ENCODE data around the gene TBRG1. TPM values are rescaled to one million over a fixed set of nuclear protein-coding genes. Genes with fewer than 3 reads are reported as not detected.

TBRG1 gene
- total RNA-seq, 2 donors from 2014 or later: 27.0 to 30.2 TPM

DNA sequence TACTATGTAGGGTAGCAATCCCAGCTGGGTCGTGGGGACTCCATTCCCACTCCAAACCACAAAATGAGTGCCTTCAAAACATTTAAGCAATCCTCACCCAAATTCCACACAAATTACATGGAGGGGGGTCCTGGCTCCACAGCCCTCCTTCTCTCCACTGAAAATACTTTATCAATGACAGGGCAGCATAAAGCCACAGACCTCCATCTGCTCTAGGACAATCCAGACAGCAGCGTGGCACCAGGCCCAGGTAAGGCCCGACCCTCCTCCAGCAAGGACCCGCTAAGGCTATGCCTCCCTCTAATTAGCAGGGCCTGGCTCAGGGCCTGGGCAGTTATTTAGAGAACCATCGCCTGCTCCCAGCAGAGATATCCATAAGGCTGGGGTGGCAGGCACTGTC lies 11.6 kb upstream of the TBRG1 start, which contains the start of gene PANX3:
Gene PANX3 (plus strand): TSS at position 365 of the 400 bp plus-strand sequence. CDS start 129 bp downstream, outside the sequence.
- no peak for DNase-seq (ENCODE audit: low spot score)
- intact Hi-C loops (cut with DNase I): no loop called here

DNA sequence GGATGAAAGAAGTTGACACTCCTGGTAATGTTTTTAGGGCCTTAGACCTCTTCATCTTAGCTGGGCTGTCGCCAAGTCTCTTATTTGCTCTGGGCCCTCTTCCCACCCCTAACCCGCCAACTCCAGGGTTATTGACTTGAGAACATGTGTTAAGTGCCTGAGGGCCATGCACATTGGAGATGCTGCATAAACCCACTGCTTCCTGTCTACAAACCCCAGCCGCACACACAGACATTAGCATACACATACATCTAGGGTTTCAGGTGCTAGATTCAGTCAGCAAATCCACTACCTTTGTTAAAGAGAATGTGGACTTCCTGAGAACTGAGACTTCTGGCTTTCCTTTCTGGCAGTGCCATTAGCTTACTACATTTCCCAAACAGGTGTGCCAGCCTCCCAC lies 10.6 kb upstream of the TBRG1 start:
- intact Hi-C loops (cut with DNase I): no loop called here
- no peak for DNase-seq (ENCODE audit: low spot score)

DNA sequence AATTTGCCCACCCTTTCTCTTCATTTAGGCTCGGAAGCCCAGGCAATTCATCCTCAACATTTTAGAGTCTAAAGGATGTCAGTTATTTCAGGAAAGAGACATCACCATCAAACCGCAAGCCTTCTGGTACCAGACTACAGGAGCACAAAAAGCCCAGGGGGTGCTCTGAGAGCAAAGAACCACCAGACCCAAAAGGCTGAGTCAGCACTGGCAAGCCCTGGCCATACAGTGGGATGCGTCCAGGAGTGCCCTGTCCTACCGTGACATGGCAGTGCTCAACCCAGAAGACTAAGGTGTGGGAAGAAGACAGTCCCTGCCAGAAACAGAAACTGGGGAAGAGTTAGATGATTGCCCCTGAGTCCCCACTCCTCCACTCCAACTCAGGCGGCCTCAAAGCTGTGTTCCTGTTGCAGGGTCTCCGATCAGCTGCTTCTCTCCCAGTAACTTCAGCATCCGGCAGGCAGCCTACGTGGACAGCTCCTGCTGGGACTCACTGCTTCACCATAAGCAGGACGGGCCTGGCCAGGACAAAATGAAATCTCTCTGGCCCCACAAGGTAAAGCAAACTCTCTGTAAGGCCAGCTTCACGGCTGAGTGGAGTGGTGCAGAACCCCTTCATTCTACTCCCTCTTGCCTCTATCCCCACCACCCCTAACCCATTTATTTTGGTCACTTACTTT lies 10.0 kb upstream of the TBRG1 start:
- no peak for DNase-seq (ENCODE audit: low spot score)
- intact Hi-C loops (cut with DNase I): no loop called here

DNA sequence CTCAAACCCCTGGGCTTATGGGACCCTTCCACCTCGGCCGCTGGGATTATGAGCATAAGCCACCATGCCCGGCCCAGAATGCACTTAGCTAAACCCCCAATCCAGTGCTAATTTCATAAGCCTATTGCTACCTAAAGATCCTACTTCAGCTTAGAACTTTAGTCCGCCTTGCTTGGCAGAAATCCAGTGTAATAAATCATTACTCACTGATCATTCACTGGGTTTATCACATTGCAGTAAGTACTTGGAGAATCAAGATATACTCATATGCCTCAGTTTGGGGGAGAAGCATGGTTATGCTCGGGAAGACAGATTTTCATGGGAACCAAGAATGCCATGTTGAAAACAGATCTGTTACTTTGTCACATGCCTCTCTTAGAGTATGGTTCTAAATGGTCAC lies 3.8 kb upstream of the TBRG1 start:
- intact Hi-C loops (cut with DNase I): no loop called here
- DNase-seq (ENCODE audit: low spot score): no peak

DNA sequence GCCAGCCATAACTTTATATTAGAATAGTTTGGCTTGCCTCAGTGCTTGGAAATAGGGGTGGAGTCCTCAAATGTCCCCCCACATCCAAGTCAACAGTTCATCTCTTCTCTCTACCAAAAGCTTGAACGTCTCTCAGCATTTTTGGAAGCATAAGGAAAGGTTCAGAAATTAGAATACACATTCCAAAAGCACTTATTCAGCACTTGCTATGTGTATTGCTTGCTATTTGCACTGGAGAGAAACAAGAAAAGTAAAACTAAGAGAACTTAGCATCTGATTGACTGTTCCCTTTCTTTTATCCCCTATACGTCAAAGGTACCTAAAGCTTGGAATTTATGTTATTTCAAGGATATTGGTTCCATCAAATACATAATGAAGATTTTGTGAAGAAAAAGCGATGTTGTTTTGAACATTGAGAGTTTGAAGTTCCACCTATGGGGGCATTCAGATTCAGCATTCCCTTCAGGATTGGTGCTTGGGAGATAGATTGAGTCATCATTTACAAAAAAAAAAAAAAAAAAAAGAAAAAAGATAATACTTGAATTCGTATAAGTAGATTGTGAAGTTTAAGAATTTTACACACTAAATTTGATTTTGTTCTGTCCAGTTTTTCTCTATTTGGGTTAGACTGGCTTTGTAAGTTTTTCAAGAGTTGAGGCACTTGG lies 1.3 kb downstream of the TBRG1 start:
- DNase-seq (ENCODE audit: low spot score): no peak
- intact Hi-C loops (cut with DNase I): no loop called here

DNA sequence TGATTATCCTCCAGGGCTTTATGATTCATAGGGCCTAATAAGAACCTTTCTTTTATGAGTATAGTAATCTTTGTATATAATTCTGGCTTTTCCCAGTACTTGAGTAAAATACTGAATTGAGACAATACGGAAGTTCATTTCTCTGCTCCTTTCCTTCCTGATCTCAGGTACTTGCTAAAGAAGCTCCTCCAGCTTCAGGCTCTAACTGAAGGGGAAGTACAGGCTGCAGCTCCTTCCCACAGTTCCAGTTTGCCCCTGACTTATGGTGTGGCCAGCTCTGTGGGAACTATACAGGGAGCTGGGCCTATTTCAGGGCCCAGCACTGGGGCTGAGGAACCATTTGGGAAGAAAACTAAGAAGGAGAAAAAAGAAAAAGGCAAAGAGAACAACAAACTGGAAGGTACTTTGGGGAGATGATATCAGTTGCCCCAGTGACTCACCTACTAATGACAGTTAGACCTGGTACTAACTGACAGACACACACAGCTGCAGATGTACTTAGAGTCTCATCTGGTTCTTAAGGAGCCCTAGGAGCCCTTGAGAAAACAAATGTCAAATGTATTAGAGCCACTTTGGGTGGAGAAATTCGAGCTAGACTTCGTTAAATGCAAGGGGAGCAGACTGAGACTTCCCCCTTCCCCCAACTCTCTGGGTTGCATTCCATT lies 3.0 kb downstream of the TBRG1 start:
- intact Hi-C loops (cut with DNase I): no loop called here
- DNase-seq (ENCODE audit: low spot score): no peak

DNA sequence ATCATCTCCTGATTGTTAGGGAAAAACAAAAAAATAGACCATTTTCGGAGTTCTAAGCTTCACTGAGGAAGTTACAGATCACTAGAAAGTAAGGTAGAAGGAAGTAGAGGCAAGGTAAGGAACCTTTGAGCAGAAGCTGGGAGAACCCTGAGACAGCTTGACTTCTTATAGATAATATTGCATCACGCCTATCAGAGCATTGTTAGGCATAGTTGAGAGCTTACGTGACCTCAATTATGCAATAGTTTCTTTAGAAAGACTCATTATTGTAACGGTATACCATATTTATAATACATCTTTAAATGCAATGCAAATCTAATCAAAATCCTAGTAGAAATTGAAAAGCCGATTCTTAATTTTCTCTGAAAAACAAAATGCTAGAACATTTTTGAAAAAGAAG lies 4.9 kb downstream of the TBRG1 start:
- intact Hi-C loops (cut with DNase I): no loop called here

DNA sequence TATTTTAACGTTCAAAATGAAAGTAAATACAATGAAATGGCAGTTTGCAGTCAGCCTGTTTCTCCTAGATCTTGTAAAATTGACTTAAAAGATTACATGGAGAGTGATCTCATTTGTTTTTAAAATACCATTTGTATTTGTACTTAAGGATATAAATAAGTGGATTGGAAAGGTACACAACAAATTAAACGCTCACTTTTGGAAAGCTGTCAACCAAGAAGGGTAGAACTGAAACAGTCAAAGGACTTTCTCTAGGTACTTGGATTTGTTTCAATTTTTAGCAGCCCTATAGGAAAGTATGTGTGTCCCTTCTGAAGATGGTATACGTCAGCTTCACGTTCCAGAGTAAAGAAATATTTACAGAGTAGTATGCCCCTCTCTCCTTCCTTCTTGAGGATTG lies 7.3 kb downstream of the TBRG1 start:
- intact Hi-C loops (cut with DNase I): no loop called here
- DNase-seq (ENCODE audit: low spot score): no peak

More for the DNA sequence above, 4.9 kb downstream of the TBRG1 start:
- DNase-seq (ENCODE audit: low spot score): no peak

DNA sequence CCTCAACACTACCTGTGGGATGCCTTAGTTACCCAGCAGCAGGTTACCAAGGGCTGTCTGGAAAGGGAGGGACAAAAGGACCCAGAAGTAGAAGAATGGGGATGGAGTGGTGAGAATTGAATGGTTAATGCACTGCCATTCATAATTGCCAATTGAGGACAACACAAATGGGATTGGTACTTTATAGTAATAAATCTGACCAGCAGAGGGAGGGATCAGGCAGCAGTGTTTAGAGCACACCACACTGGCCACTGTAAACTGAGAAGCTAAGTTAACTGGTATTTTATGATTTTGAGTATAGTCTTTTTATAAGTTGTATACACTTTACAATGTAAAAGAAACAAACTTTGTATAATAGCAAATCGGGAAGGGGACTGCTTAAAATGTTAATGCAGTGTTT lies 10.7 kb downstream of the TBRG1 start:
- DNase-seq (ENCODE audit: low spot score): no peak
- intact Hi-C loops (cut with DNase I): no loop called here

DNA sequence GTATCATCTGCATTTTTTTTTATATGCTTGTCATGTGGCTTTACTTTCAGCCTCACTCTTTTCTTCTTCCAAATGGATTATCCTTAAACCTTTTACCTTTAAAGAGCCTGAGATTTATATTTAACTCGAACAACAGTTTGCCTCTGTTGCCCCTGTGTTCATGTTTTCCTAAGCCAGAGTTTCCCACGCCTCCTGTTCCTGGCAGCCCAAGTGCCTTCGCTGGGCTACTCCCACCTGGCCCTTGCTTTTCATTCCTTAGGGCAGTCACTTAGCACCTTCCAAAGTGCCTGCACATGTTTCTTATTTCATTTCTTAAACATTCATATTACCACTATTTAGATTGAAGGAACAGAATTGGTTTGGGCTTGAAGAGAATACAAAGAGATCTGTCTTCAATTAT lies 13.3 kb downstream of the TBRG1 start:
- intact Hi-C loops (cut with DNase I): no loop called here
- no peak for DNase-seq (ENCODE audit: low spot score)

DNA sequence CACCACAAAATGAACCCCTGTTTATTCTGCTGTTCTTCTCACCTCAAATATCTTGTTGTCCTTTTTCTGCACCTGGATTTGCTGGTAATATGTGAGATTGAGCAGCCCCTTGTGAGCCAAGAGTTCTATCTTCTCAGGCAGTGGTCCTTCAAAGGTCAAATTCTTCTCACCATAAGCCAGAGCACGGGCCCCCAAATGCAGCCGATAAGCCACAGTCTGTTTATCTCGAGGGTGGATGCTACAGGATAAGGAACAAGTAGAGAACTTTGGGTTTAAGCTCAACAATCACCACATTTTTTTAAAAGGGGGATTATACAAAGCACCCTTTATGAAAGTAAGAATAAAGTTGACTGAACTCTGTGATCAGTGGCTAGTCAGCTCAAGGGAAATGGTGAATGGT lies 15.8 kb downstream of the TBRG1 start:
- intact Hi-C loops (cut with DNase I): no loop called here
- DNase-seq (ENCODE audit: low spot score): no peak

DNA sequence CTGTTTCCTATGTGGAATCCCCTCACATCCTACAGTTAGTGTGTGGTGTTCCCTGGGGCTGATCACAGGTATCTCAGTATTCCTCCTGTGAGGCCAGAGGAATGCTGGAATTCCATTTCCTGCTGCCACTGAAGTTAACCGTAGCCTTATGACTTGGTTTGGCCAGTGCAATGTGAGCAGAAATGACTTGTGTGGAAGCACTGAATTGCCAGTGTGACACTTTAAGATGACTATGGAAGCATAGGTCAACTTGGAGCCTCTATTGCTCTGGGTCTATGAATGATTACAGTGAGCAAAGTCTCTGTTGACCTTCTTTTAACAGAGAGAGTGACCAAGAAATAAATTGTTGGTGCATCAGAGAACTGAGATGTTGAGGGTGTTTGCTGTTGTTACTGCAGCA lies 16.5 kb downstream of the TBRG1 start:
- no peak for DNase-seq (ENCODE audit: low spot score)
- intact Hi-C loops (cut with DNase I): no loop called here

DNA sequence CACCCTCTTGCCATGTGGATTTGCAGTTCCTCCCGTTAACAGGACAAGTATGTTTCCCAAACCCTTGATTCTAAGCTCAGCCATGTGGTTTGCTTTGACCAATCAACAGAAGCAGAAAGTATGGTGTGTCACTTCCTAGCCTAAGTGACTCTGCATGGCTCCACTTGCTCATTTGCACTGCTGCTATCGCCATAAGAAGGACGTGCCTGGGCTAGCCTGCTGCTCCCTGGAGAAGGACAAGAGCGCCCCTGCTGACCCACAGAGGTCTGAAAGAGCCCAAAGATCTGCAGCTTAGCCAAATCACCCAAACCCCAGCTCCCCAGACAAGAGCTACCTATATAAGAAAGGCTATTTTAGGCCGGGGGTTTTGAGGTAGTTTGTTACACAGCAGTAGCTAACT lies 18.0 kb downstream of the TBRG1 start:
- intact Hi-C loops (cut with DNase I): no loop called here
- no peak for DNase-seq (ENCODE audit: low spot score)

DNA sequence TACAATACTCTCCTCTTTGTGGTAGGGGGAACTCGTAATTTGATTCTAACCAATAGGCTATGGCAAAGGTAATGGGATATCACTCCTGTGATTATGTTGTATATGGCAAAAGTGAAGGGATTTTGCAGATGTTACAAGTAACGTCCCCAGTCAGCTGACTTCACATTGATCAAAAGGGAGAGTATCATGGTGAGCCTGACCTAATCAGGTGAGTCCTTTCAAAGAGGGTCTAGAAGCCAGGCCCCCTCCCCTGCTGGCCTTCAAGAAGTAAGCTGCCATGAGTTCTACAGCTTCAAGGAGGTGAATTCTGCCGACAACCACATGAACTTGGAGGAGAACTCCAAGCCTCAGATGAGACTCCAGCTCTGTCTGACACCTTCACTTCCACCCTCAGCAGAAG lies 20.0 kb downstream of the TBRG1 start:
- no peak for DNase-seq (ENCODE audit: low spot score)
- intact Hi-C loops (cut with DNase I): no loop called here

DNA sequence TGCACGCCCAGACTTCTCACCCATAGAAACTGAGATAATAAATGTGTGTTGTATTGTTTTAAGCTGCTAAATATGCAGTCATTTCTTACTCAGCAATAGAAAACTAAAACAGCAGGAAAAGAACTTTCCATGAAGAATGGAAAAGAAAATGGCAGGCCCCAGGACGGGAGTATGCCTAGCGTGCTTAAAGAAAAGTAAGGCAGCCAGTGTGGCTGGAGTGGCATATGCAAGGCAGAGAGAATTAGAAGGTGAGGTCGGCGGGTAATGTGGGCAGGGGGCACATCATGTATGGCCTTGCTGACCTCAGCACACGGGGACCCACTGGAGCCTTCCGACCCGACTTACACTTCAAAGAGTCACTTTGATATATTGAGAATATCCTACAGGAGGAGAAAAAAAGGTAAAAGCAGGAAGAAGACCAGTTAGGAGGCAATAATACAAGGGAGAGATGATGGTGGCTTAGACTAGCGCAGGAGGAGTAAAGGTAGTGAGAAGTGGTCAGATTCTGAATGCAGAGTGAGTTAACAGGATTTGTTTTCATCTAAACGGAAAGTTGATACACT lies 20.5 kb downstream of the TBRG1 start:
- intact Hi-C loops (cut with DNase I): no loop called here
- no peak for DNase-seq (ENCODE audit: low spot score)

DNA sequence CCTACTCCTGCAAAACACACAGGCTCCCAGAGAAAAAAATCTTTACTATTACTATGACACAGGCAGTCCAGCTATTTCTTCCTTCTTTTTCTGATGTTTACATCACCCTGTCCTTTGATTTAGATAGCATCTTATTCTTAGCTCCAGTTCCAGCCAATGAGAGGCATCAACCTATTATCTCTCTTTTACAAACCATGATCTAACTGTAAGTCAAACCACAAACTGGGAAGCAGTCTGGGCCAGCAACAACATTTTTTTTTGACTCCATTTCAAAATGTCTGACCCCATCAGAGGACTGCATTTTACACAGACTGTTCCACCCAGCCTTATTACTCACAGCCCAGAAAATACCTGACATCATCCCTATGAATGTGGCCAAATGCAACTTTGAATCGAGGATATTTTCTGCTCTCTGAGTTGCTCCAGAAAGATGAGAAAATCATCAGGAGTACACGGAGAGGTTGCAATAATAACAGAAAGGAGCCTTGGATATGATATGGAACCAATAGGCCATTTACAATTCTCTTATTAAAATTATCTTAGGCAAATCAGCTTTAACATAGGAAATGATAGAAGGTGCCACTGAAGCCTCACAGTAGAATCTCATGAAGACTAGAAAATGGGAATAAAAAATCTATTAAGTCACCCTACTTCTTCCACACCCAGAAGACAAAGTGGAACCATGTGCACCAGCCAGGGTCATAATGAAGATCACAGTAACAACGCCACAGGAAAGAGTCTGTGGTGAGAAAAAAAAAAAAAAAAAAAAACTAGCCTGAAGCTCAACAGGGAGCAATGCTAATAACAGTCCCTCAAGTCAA lies 21.2 kb downstream of the TBRG1 start:
- intact Hi-C loops (cut with DNase I): loop anchor here in 1 of 2 donors (2.0 kb wide), 2 partner anchors 23 to 195 kb away; no protein-coding TSS in a partner anchor
- DNase-seq (ENCODE audit: low spot score): no peak

DNA sequence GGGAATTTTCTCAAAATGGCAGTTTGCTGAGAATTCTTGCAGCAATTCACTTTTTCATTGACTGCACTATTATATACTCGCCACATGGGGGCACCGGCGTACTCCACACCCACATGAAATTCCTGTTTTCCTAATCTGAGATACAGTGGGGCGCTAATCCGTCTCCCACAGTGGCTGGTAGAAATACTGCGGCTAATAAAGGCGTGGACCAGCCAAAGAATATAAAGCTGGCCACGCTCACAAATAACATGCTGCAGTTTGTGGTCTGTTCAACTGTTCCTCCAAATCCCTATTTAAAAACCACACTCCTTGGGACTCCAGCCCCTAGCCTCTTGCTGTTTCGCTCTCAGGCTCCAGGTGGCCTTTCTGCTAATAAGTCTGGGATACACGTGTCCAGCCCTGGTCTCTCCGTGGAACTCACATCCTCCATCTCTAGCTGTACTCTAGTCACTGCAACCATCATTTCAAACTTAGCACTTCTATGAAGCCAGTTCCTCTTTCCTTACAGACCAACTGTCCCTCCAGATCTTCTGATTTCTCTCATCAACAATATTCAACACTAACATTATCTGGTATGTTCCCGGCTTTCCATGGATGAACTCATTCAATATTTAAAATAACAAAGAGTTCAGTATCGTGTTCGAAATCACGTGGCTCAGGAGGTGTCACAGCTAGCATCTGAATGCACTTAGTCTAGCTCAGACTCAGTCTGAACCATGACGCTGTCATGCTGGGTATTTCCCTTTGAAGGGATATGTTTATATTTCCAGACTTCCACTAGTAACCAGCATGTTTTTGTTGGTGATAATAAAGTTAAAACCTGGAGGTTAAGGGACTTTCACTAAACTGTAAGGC lies 22.0 kb downstream of the TBRG1 start:
- intact Hi-C loops (cut with DNase I): loop anchor here in 1 of 2 donors (2.0 kb wide), 2 partner anchors 22 to 194 kb away; no protein-coding TSS in a partner anchor
- peak; percentile 83 for DNase-seq (ENCODE audit: low spot score)

DNA sequence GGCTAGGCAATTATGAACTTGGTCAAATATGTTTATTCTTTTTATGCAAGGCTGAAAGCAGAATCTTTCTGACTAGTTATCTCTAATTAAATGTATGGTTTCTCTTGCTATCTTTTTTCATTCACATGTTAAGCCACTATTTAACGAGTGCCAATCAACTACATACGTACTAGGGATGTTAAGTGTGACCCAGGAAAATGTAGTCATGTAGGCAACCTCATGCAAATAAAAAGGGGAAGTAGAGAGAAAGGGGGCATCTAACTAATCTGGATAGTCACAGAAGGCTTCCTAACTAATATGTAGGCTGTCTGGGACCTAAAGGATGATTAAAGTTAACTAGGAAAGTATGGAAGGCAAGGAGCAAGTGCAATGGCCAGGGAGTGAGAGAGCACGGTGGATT lies 23.5 kb downstream of the TBRG1 start:
- intact Hi-C loops (cut with DNase I): no loop called here
- no peak for DNase-seq (ENCODE audit: low spot score)

Data from posterior vena cava (tissue), 2 donors.